Measurements from ENCODE around the gene DERA. TPM values are rescaled to one million over a fixed set of nuclear protein-coding genes. Genes with fewer than 3 reads are reported as not detected.

Gene DERA
- total and polyA plus RNA-seq, 2 of the 13 experiments (the other 11 are each of a cell fraction or from before 2014, with no cell fraction given): 24.0 to 51.3 TPM

DNA sequence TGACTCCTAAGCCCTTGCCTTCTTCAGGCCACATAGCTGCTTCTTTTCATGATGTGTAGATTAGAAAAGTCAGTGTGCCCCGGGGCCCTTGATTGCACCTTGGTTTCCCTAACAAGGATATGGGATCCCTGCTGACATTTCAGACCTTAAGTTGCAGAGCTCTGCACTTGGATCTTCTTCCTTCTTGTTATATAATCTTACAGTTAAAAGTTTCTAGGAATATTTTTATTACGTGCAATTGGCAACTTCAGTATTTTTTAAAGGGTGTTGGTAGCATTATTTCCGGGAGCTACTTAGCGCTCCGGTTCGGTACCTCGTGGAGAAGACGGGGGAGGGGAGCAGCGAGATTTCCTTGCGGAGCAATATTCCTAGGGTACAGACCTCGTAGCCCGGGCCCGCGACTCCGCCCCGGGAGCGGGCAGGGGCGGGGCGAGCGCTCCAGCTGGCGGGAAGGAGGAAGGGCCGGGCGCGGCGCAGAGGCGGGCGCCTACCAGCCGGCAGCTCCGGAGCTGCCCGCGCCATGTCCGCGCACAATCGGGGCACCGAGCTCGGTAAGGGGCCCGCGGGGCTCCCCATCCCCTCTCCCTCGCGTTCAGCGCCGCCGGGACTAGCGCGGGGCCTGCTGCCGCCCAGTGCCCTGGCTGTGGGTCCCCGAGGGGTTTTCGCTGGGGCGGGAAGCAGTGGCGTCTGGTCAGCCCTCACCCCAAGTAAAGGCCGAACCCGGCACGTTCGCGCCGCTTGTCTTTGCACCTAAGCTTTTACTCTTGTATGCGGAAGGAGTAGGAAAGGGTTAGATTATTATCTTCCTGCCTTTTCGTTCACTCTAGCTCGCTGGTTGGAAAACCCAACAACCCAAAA, at the start of gene DERA (continued):
- TF ChIP-seq, protein P1, sequence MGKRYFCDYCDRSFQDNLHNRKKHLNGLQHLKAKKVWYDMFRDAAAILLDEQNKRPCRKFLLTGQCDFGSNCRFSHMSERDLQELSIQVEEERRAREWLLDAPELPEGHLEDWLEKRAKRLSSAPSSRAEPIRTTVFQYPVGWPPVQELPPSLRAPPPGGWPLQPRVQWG (CRISPR knock-in tag; IDR thresholded peaks at IDR 0.05; ENCODE audit: borderline replicate concordance, low read depth): no peak
- TF ChIP-seq ZNF34 (CRISPR knock-in tag; IDR thresholded peaks at IDR 0.05; ENCODE audit: borderline replicate concordance) (no peak), MZF1 (CRISPR knock-in tag; IDR thresholded peaks at IDR 0.05; ENCODE audit: borderline replicate concordance) (no peak), ZNF747 (CRISPR knock-in tag; IDR thresholded peaks at IDR 0.05; ENCODE audit: borderline replicate concordance) (no peak), ZMYM3 (CRISPR knock-in tag; IDR thresholded peaks at IDR 0.05) (no peak), BORCS8-MEF2B (CRISPR knock-in tag; IDR thresholded peaks at IDR 0.05) (no peak), ZNF333 (CRISPR knock-in tag; IDR thresholded peaks at IDR 0.05; ENCODE audit: borderline replicate concordance) (no peak), CREM (IDR thresholded peaks at IDR 0.05) (no peak), CREM (CRISPR knock-in tag; IDR thresholded peaks at IDR 0.05) (no peak), NKX3-1 (CRISPR knock-in tag; IDR thresholded peaks at IDR 0.05) (0 out of 2 replicates have a peak, but pooled peaks have one; percentile 1), POLR2A (IDR thresholded peaks at IDR 0.05; ENCODE audit: insufficient read depth in 1 of 2, low read depth in 2 of 2, low read length in 2 of 2) (peak; percentile 78 to 81), ZNF121 (CRISPR knock-in tag; IDR thresholded peaks at IDR 0.05) (0 out of 2 replicates have a peak, but pooled peaks have one; percentile 20), ZBTB7A (CRISPR knock-in tag; IDR thresholded peaks at IDR 0.05) (no peak)
- TF ChIP-seq, protein P2, sequence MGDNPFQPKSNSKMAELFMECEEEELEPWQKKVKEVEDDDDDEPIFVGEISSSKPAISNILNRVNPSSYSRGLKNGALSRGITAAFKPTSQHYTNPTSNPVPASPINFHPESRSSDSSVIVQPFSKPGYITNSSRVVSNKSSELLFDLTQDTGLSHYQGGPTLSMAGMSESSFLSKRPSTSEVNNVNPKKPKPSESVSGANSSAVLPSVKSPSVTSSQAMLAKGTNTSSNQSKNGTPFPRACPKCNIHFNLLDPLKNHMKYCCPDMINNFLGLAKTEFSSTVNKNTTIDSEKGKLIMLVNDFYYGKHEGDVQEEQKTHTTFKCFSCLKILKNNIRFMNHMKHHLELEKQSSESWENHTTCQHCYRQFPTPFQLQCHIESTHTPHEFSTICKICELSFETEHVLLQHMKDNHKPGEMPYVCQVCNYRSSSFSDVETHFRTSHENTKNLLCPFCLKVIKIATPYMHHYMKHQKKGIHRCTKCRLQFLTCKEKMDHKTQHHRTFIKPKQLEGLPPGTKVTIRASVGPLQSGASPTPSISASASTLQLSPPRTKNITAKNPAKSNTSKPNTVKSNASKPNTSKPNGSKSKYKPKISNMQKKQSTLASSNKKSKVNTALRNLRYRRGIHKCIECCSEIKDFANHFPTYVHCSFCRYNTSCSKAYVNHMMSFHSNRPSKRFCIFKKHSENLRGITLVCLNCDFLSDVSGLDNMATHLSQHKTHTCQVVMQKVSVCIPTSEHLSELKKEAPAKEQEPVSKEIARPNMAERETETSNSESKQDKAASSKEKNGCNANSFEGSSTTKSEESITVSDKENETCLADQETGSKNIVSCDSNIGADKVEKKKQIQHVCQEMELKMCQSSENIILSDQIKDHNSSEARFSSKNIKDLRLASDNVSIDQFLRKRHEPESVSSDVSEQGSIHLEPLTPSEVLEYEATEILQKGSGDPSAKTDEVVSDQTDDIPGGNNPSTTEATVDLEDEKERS (CRISPR knock-in tag; IDR thresholded peaks at IDR 0.05): no peak
- TF ChIP-seq, protein P3, sequence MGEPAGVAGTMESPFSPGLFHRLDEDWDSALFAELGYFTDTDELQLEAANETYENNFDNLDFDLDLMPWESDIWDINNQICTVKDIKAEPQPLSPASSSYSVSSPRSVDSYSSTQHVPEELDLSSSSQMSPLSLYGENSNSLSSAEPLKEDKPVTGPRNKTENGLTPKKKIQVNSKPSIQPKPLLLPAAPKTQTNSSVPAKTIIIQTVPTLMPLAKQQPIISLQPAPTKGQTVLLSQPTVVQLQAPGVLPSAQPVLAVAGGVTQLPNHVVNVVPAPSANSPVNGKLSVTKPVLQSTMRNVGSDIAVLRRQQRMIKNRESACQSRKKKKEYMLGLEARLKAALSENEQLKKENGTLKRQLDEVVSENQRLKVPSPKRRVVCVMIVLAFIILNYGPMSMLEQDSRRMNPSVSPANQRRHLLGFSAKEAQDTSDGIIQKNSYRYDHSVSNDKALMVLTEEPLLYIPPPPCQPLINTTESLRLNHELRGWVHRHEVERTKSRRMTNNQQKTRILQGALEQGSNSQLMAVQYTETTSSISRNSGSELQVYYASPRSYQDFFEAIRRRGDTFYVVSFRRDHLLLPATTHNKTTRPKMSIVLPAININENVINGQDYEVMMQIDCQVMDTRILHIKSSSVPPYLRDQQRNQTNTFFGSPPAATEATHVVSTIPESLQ (CRISPR knock-in tag; conservative IDR thresholded peaks at IDR 0.05): no peak
- TF ChIP-seq, protein P4, sequence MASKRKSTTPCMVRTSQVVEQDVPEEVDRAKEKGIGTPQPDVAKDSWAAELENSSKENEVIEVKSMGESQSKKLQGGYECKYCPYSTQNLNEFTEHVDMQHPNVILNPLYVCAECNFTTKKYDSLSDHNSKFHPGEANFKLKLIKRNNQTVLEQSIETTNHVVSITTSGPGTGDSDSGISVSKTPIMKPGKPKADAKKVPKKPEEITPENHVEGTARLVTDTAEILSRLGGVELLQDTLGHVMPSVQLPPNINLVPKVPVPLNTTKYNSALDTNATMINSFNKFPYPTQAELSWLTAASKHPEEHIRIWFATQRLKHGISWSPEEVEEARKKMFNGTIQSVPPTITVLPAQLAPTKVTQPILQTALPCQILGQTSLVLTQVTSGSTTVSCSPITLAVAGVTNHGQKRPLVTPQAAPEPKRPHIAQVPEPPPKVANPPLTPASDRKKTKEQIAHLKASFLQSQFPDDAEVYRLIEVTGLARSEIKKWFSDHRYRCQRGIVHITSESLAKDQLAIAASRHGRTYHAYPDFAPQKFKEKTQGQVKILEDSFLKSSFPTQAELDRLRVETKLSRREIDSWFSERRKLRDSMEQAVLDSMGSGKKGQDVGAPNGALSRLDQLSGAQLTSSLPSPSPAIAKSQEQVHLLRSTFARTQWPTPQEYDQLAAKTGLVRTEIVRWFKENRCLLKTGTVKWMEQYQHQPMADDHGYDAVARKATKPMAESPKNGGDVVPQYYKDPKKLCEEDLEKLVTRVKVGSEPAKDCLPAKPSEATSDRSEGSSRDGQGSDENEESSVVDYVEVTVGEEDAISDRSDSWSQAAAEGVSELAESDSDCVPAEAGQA (IDR thresholded peaks at IDR 0.05; ENCODE audit: low read depth): no peak
- TF ChIP-seq, protein P4 (CRISPR knock-in tag; IDR thresholded peaks at IDR 0.05; ENCODE audit: borderline replicate concordance): no peak; the same call in 1 of the 2 replicates

Data from HepG2 (cell line).